ENCODE measurements around the gene COL4A1.

The COL4A1 gene

DNA sequence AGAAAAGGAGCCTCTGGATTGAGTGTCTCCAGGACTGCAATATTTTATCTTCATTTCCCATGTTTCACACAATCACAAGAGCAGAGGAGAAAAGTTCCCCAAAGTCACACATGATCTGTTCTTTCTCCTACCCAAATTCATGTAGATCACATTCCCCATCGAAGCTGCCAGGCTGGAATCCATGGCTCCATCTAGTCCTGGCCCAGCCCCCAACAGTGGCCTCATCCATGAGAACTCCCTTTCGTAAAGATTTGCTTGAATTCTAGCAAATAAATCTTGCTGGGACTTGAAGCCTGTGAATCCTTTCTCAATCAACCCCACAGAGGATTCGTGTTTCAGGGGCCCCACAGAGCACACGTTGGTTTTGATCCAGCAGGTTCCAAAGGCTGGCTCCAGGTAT, 109.5 kb downstream of the COL4A1 start:
- DNase-seq (ENCODE audit: low read depth in 3 of 3), result no peak

DNA sequence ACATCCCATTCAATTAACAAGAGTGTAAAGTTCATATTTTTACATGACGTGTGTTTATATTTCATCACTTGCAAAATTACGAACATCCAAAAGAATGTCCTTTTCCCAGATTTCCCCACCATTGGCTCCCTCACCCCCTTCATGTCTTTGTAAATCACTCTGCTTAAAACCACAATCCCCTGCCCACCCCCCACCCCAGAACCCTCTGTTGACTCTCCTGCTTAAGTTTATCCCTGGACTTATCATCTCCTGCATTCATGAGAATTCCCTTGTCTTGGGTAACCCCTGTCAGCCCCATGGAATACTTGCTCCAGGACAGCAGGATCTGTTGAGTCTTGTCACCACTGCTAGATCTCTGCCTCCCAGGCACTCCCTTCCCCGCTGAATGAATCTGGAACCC, 109.9 kb downstream of the COL4A1 start:
- no peak for DNase-seq (ENCODE audit: low read depth in 3 of 3)

DNA sequence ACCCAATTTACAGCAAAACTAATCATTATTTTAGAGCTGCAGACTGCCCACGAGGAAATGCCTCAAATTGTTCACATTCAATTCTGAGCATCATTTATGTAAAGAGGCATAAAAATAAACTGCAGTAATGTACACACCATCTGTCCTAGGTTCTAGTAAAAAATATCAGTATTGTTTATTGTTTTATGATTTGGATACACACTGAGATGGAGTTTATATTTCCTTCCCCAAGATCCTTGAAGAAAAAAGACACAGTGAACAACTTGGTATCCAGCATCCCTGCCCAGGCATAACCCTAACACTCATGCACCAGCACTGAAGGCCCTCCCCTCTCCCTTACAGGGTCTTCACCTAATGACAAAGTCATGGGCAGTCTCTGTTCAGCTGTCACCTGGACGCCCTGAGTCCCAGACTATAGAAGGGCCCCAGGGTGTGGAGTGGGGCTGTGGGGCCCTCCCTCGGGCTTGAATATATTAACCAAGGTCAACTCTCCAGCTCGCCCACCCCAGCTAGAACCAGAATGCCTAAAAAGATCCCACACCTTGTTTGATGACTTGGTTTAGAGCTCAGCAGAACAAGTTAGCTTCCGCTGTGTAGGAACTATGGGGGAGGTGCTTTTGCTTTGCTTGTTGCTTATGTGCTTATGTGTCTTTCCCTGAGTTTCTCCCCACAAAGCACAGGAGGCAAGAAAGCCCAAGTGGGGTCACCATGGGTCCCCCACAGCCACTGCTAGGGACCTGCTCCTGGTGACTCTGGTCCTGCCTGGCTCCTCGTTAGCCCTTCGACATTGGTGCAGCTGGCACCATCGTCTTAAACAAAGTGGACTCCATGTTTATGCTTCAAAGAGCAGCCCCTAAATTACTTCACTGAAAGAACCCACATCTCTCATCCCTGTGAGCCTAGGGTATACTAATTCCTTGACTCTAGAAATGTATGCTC, 111.1 kb downstream of the COL4A1 start:
- no peak for DNase-seq (ENCODE audit: low read depth in 3 of 3)

DNA sequence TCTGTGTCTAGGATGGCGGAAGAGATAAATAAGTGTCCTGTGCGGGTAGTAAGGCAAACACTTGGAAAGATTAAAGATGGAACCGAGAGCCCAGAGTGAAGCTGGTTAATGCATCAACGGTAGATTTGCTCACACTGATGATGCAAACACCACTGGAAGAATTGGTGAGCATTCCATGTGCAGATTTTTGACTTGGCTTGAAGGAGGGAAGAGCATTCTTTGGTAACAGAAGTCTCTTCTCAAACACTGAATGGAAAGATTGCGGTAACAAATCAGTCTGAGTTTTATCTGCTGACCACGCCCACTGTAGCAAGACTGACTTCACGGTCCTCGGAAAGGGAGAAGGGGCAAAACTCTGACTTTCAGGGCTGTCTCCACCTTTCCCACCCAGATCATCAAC, 112.5 kb downstream of the COL4A1 start:
- DNase-seq (ENCODE audit: low read depth in 3 of 3), result no peak

DNA sequence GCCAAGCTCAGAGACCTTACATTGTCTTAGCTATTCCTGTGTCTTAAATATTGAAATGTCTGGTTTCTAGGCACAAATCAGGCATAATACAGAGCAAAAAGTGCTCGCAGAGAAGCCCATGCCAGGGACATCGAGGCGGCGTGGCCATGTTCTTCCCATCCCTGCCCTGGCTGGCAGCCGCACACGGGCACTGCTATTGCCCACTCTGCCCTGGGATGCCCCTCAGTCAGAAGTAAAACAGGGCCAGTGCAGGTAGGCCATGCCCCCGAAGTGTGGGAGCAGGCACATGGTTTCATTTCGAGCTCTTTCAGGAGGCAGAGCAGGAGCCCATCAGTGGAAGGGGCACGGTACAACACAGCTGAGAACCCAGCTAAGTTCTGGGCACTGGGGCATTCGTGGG, 113.5 kb downstream of the COL4A1 start:
- DNase-seq (ENCODE audit: low read depth in 3 of 3), result no peak

DNA sequence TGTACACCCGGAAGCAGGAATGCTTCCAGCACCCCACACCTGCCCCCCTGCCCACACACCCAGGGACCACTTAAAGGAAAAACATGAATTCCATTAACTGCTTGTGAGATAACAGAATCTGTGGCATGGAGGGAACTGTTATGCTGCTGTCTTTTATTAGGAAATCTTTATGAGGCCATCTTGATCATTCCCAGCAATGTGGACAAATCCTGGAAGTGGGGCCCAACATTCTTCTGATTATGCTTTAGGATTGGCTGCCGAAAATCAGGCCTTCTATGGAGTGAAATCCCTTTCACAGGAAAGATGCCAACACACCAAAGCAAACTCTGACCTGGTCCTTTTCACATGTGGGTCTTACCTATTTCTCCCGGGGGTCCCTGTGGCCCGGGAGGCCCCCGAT, 114.5 kb downstream of the COL4A1 start:
- DNase-seq (ENCODE audit: low read depth in 3 of 3), result no peak

DNA sequence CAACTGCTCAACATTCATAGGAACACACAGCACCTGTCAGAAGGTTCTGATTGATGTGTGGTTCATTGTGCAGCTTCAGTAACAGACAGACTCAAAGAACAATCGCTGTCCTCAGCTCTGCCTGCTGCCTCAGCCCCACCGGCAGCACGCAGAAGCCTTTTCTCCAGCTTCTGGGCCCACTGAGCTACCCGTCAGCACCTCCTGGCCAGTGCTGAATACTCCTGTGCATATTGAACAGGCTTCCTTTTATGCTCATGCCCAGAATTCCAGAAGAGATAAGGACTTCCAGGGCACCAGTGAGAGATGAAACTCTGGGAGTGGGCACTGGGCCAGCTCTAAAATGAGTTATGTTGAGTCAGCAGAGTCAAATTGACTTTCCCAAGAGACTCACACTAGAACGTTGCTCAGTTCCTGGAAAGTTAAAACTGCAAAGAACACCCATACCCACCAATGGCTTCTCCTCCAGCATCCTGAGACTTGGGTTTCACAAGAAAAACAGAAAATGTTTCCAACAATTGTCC, 119.3 kb downstream of the COL4A1 start:
- no peak for DNase-seq (ENCODE audit: low read depth in 3 of 3)

DNA sequence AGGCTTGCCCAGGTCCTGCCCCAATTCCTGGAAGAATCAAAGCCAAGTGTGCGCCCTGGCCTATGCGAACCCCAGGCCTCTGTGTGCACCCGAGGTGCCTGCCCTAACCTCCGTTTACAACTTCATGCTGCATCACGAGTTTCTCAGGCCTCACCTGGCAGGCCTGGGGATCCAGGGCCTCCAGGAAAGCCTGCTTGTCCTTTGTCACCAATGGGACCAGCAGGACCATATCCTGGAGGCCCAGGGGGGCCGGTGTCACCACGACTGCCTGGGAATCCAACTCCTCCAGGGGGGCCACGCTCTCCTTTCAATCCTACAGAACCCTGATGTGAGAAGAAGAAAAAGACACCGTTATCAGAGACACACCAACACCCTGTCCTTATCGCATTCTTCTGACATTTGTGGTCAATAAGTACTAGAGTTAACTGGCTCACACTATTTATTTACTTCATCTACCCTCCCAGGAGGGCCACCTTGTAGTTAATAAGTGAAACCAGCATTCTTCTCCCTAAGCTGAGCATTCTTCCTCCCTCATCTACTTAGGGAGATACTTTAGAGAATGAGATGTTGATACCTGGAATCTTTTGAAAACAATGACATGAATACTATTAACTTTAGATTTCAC, 120.6 kb downstream of the COL4A1 start:
- DNase-seq (ENCODE audit: low read depth in 3 of 3), result no peak

DNA sequence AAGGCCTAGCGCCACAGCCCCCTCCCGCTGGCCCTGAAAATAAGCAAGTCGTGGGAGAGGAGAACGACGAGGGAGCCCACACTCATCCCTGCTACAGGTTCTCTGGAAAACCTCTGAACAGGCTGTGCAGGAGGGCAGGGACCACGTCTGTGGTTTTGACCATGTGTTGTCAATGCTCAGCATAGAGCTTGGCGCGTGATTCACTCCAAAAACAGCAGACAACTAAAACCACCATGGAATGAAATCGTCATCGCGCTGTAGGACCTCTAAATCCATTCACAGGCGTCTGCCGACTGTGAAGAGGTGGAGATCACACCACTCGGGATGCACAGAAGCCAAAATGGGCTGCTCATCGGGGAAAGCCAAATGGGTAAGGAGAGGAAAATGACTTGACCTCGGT, 121.3 kb downstream of the COL4A1 start:
- no peak for DNase-seq (ENCODE audit: low read depth in 3 of 3)

DNA sequence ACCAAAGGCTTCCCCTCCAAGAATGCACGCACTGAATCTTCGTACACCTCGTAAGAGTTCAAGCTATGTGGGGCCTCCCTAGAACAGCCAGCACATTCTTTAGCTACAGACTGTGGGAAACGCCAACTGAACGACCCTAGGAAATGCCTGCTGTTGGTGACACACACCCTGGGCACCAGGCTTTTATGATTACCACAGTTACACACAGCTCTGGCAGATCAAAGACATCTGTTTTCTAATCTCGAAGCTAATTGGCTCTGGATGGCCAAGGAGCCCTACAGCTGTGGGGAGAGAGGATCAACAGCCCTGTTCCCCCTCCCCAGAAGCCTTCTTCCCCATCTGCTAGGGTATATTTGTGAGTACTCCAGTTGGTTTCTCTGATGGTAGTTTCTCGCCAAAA, 123.0 kb downstream of the COL4A1 start:
- no peak for DNase-seq (ENCODE audit: low read depth in 3 of 3)

DNA sequence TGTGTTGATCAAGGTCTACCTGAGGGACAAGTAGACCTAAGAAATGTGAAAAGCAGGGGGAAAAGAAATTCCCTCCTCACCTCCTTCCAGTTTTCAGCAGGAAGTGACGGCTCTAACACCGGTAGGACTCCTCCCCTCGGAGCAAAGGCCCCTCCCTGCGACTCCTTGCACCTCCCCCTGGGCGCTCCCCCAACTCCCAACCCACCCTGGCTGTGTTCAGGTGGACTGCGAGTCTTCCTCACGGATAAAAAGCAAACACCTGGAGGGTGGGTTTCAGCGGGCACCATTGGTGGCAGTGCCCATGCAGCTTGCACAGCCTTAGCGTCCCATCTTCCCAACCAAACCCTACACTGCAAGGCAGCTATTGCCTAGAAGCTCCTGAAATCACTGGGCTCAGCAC, 124.5 kb downstream of the COL4A1 start:
- DNase-seq (ENCODE audit: low read depth in 3 of 3), result no peak

DNA sequence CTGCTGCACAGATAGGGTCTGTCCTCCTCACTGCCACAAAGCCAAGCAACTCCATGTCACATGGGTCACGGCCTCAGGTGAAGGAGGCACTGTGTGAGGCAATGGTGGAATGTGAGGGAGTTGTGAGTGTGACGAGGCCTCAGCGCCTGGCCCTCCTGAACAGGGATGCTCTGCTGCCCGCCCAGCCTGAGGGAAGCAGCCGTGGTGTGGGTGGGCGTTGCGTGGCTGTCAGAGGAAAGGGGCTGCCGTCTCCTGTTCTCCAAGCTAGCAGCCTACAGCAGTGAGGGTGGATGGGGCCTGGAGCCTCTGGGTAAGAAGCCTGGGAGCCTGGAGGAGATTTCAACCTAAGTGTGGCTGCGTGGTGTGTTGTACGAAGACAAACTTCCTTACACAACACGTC, 125.0 kb downstream of the COL4A1 start:
- DNase-seq (ENCODE audit: low read depth in 3 of 3), result no peak

DNA sequence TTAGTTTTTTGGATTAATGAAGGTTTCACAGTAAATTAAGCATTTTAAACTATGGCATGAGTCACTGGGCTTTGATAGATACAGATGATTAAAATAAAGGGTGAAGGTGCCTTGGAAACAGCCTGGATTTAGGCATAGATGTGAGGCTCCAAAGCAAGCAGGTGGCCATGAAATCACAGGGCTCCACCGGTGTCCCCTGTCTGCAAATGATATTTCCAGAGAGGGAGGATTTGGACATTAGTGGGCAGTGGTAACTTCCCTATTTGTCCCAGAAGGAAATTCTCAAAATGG, 127.2 kb downstream of the COL4A1 start:
- no peak for DNase-seq (ENCODE audit: low read depth in 3 of 3)

DNA sequence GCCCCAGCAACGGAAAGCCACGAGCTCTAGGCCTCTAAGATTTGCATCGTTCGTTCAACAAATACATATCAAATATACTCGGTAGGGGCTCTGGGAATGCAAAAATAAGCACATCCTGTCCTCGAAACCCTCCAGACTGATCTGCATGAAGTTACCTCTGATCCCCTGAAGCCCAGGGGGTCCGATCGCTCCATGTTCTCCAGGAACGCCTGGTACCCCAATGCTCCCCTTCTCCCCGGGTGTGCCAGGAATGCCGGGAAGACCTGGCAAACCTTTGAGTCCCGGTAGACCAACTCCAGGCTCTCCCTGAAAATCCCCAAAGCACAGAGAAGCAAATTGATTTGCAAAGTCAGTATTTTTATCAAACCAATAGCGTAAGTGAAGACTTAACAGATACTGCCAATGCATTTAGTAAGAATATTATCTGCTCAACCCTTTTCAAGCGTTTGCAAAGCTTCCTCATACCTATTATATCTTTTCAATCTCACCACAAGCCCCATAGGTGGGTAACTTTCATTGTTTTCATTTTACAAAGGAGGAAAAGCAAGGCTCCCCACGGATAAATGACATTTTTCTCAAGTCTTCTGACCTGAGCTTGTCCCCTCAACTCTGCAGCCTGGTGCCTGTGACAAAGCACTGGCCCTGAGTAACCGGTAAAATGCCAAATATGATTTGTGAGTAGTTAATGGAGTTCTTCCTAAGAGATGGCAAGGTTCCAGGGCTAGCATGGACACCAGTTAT, 127.7 kb downstream of the COL4A1 start:
- DNase-seq (ENCODE audit: low read depth in 3 of 3), result no peak

DNA sequence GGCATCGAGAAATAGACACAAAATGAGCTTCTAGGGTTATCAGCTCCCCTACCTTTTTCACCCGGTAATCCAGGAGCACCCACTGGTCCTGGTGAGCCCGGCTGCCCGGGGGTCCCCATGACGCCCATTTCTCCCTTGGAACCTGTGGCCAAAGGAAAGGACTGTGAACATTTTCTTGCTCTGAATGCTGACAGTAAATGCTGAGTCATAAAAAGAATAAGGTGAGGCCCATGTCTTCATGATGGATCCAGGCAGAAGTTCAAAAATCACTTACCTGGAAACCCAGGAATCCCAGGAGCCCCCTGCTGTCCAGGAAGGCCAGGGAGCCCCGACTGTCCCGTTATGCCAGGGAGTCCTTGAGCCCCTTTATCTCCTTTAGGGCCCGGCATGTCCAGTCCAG, 129.2 kb downstream of the COL4A1 start:
- no peak for DNase-seq (ENCODE audit: low read depth in 3 of 3)

DNA sequence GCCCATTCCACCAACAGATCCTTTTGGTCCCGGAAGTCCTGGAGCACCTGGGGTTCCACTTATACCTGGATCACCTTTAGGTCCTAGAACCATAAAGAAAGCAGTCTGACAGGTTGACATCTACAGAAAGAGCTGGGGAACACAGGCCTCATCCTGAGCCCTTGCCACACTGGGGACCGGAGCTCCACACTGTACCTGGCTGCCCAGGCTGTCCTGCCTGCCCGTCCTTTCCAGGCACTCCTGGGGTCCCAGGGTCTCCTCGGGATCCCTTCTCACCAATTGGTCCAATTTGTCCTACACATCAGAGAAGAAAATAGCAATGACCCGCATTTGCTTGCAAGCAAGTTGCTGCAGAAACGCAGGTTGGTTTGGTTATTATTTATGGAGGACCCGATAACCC, 130.5 kb downstream of the COL4A1 start:
- DNase-seq (ENCODE audit: low read depth in 3 of 3), result no peak

DNA sequence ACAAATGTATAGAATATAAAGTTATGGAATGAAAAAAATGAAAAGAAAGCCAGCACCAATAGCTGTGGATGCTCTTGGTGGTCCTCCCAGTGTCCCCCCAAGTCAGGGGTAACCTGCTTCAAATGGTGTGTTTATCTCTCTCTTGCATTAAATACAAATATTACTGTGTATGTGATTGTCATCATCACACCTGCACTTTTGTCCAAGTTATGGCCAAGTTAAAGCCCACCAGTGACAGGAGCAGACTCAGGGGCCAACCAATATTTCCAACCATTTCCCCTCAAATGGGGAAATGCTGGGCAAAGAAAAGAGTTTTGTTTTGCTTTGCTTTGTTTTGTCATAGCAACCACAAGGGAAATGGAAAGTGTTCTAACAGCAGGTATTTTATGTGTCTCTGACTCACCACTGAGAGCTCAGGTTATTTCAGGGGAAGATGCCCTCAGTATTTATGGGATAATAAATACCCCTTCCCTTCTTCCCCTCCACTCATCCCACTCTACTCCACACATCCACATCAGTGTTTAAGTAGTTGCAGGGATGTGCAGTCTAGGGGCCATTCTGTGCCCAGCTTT, 133.6 kb downstream of the COL4A1 start:
- DNase-seq (ENCODE audit: low read depth in 3 of 3), result no peak

DNA sequence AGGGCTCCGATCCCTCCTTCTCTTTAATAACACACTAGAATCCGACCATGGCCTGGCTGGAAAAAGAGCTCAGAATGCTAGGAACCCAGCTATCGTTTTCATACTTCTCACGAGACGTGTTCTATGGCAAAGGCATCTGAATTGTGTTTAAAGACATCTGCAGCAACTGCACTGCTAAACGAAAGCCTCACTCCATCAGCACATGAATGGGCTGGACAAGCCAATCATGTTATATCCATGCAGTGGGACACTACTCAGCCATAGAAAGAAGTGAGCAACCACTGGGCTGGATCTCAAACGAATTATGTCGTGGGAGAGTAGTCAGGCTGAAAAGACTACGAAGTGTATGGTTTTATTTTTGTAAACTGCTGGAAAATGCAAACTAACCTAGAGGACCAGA, 136.1 kb downstream of the COL4A1 start:
- DNase-seq (ENCODE audit: low read depth in 3 of 3), result no peak

DNA sequence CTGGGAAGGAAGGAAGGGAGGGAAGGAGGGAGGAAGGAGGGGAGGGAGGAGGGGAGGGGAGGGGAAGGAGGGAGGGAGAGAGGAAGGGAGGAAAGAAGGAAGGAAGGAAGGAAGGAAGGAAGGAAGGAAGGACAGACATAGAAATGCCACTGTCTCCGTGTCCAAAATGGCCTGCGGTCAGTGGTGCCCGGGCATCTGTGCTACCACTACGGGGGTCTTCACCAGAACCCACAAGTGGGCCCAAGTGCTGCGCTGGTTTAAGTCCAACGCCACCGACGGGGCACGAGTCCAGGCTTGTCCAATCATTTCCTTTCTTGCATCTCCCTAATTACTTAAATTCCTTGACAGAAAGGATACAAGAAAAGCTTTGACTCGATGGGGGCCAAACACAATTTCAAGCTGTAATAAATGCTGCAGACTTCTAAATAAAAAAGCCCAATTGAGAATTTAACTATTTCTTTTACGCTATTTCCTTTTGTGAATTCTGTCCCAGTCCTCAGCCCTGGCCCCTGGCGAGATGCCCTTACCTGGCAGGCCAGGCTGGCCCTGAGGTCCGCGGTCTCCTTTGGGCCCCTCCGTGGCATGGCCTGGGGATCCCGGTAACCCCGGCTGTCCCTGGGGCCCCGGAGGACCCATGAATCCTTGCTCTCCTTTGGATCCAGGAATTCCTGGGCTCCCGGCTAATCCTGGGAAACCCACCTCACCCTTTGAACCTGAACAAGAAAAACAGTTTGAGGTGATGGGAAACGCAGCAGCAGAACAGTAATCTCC, 136.8 kb downstream of the COL4A1 start:
- DNase-seq (ENCODE audit: low read depth in 3 of 3), result no peak

DNA sequence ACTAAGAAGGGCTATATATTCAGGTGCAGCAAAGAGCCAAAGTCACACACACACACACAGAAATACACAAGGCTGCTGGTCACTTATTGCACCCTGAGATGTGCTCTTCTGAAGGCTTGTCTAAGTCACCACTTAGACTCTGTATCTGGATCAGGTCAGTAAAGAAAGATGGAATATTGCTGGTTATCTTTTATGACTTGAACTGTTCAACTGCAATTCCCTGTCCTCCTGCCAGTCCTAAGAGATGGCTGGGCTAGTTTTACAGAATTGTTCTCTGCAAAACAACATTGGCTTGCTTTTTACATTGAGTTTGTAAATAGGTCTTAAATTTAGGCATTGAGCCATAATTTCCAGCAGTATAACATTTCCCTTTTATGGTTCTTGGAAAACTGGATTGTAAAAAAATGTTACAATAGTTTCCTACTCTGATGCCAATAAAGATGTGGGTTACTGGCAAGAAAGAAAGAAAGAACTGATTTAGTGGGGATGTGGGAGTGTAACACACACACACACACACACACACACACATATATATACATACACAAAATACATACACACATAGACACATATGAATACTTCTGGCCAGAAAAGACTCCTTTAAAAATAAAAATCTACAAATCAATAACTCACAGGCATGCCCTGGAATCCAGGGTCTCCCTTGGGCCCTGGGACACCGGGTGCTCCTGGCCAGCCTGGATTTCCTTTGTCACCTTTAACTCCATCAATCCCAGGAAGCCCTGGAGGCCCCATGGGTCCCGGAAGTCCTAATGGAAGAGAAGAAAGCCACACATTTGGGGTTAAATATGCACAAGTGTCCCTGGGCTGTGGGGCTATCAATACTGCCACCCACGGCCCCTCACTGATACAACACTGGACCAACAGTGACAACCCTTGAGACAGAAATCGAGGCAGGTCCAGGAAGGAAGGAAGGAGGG, 137.7 kb downstream of the COL4A1 start:
- no peak for DNase-seq (ENCODE audit: low read depth in 3 of 3)
